ENCODE measurements around the gene NEK4.
"Not testable (repeated sequence)": the region's sequence is repeated elsewhere in the genome, so short reads cannot be mapped to it uniquely, and the experiment has no call there.

NEK4 gene

DNA sequence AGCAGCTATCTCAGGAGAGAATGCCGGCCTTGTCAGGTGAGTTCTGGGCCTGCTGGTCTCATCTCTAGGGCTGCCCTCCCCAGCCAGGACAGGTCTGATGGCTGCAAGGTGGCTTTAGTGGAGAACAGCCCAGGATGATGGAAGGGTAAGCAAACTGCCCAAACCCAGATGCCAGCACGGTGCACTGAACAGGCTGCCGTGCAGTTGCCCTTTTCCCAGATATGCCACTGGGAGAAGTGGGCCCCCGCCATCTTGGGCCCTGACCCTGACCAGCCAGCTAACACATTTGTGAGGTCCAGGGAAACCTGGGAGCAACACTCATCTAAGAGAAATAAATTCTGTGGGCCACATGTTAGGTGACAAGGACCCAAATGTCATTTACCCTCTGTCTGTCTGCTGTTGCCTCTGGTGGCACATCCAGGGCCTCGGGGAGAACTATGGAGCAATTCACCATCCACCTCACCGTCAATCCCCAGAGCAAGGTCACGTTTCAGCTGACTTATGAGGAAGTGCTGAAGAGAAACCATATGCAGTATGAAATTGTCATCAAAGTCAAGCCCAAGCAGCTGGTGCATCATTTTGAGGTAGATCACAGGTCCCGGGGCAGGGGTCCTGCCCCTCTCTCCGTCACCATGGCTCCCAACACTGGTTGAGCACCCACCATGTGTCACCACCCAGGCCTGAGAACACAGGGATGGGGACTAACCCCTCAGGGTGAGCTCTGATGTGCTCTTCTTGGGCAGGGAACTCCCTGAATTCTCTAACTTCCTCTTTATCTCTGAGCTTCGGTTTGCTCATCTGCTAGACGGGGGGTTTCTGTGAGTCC lies 8.5 kb upstream of the NEK4 start:
- DNase-seq (ENCODE audit: low read depth in 2 of 2) = no peak

DNA sequence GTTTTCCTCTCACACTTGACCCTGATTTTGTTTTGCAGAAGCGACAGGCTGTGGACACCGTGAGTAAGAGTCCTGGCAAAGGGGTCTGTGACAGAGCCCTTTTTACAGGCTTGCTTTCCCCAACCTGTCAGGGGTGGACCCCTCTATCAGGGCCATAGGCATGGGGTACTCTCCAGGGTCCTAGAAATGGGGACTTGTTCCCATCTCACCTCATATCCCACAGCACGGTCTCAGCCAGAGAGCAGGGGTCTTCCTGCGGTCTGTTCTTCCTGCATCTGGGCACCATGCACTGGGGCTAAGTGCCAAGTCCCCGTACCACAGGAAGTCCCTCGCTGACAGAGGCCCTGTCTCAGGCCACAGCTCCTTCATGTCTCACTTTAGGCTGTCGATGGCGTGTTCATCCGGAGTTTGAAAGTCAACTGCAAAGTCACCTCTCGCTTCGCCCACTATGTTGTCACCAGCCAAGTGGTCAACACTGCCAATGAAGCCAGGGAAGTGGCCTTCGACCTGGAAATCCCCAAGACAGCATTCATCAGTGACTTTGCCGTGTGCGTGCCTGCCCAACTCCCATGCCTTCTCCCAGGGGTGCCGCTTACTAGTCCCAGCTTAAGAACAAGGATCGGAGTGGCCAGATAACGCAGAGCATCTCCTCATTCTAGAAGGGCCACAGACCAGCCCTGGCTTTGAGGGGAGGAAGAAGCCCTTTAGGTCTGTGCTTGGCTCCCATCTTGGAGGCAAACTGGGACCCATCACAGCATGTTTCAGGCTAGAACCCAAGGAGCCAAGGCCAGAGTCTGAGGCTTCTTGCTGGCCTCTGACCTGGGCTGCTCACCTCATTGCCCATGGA lies 7.4 kb upstream of the NEK4 start:
- DNase-seq (ENCODE audit: low read depth in 2 of 2) = no peak

DNA sequence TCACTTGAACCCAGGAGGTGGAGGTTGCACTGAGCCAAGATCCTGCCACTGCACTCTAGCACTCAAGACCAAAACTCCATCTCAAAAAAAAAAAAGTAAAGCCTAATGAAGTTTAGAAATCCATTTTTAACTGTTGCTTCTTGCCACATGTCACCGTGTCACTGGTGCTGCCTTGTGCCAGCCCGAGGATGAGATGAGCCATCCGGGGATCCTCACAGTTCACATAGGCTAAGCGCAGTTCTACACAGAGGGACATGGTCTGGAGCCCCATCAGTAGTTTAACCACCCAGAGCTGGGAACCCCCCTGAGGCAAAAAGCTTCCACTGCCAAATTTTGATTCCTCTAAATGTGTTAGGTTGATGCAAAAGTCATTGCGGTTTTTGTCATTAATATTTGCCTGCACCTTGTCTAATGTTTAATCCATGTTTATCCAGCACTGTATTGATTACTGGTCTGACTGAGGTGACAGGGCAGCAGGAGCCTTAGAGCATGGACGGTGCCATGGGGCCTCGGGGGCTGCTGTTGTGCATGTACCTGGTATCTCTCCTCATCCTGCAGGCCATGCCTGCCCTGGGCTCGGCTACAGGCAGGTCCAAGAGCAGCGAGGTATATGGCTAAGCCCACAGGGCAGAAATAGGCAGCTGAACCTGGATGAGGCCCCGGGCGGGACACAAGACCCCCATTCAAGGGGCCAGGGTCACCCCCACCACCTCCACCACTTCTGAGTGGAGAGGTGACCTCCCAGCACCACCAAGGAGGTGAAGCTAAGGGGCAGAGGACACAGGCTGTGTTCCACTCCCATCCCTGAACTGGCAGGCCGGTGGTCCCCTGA lies 6.6 kb upstream of the NEK4 start, which contains the start of gene ITIH1:
Gene ITIH1 (plus strand): TSS at position 473 of the 832 bp plus-strand sequence. CDS start 17 bp downstream, at position 490.
- no peak for DNase-seq (ENCODE audit: low read depth in 2 of 2)

DNA sequence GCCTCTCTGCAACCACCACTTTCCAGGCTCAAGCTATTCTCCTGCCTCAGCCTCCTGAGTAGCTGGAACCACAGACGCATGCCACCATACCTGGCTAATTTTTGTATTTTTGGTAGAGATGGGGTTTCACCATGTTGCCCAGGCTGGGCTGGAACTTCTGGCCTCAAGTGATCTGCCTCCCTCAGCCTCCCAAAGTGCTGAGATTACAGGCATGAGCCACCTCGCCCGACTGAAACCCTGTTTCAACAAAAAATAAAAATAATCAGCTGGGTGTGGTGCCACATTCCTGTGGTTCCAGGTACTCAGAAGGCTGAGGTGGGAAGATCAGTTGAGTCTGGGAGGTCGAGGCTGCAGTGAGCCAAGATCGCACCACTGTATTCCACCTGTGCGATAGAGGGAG lies 5.7 kb upstream of the NEK4 start:
- not testable (repeated sequence) for DNase-seq (ENCODE audit: low read depth in 2 of 2)

DNA sequence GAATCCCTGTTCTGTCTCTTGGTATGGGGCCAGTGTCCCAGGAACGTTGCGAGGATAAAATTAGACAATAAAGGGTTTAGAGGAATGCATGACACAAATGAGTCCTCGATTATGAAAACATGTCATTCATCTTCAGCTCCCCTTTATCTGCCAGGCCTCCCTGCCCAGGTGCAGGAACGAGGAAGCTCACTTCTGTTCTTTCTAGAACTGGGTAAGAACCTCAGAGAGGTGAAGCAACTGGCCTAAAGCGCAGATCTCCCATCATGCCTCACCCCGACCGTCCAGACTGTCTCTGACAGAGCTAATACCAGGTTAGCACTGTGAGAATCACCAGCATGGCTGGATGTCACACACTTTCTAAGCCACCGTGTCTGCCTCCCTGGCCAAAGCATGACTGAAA lies 5.1 kb upstream of the NEK4 start:
- DNase-seq (ENCODE audit: low read depth in 2 of 2) = no peak

DNA sequence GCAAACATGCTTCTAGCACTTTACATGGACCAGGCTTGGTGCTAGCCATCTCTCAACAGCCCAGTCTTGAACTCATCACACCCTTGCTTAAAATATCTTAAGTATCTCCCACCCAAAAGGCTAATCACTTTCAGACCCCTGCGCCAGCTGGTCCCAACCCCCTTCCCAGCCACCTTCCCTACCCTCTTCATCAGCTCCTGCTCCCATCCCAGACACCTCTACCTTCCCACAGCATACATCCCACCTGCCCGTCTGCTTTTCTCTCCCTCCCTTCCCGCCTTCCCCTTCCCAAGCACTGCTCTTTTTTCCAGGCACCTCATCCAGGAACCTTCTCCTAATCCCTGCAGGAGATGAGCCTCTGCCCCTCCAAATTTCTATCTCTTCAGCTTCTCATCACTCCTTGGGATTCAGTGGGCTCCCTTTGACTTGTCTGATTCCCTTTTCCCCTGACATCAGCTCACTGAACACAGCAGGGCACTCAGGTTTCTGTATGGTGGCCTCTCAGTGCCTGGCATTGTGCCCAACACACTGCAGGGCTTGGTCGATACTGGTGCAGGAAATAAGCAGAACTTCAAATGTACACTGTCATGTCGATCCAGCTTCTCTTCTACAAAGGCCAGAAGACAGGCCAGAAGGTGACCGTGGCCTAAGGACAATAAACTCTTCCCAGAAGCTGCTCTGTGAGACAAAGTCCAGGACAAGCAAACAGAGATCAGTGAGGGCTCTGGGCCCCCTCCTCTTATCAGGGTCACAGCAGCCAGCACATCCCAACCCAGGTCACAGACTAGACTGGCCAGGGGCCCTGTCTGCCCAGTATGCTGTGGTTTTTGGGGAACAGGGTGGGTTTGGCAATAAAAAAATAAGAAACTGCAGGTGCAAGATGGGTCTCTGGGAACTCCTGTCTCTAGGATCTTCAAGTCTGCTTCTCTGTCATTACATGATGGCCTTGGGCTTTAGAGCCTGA lies 4.4 kb upstream of the NEK4 start:
- DNase-seq (ENCODE audit: low read depth in 2 of 2) = no peak

DNA sequence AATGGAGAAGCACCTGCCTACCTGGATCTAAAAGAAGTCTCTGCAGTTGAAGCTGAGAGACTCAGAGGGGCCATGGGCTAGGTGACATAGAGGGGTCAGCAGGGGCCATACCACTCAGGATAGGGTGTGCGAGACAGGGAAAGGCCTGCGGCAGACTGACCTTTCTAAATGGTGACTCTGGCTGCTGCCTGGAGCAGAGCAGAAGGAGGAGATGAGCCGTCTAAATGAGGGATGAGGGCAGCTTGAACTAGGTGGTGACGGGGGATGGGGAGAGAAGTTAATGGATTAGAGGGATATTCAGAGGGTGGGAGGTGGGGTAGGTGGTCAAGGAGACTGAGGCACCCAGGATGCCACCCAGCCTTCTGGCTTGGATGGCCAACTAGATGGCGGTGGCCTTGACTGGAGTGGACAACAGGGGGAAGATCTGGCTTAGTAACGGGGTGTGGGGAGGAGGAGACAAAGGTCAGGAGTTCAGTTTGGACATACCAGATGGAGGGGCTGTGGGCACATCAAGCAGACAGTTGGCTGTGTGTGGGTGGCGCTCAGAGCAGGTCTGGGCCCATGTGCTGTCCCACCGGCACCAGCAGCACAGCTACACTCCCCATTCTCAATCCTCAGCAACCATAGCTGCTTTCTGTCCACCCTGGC lies 3.5 kb upstream of the NEK4 start:
- no peak for DNase-seq (ENCODE audit: low read depth in 2 of 2)

DNA sequence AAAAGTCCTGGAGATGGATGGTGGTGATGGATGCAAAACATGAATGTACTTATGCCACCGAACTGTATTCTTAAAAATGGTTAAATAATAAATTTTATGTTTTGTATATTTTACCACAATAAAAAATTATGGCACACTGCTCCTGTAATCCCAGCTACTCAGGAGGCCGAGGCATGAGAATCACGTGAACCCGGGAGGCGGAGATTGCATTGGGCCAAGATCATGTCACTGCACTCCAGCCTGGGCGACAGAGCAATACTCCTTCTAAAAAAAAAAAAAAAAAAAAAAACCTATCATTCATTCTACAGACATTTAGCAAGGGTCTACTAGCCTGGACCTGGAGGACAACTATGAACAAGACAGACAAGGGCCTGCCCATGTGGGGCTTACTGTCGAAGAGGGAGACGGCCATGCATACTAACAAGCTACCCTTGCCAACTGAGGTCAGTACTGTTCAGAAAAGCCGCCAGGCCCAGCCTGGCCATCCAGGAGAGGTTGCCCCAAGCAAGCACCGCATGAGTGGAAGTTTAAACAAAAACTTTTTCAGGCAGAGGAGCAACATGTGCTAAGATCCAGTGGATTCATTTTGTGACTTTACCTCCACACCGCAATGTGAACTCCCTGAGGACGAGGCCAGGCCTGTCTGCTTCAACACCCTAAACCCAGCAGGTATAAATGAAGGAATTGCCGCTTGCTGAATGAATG lies 2.8 kb upstream of the NEK4 start:
- DNase-seq (ENCODE audit: low read depth in 2 of 2) = no peak

DNA sequence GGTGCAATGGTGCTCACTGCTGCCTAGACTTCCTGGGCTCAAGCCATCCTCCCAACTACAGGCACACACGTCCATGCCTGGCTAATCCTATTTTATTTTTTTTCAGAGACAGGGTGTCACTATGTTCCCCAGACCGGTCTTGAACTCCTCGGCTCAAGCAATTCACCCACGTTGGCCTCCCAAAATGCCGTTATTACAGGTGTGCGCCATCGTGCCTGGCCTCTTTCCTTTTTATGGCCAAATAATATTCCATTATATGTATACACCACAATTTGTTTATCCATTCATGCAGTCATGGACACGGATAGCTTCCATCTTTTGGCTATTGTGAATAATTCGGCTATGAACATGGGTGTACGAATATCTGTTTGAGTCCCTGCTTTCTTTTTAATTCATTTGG lies 962 bp upstream of the NEK4 start:
- DNase-seq (ENCODE audit: low read depth in 2 of 2) = no peak

DNA sequence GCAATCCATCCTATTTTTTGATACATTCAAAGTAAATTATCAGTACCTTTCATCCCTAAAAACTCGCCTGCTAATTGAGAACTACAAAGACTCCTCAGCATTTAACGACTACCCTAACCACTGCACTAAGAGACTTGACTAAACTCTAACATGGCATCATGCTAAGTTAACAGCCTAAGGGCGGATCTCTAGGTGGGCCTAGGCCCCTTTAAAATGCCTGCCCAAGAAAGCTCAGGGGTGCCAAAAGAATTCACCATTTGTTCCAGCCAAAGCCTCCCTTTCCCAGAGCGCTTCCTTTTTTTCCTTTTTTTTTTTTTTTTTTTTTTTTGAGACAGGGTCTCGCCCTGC lies 568 bp upstream of the NEK4 start:
- DNase-seq (ENCODE audit: low read depth in 2 of 2) = no peak

DNA sequence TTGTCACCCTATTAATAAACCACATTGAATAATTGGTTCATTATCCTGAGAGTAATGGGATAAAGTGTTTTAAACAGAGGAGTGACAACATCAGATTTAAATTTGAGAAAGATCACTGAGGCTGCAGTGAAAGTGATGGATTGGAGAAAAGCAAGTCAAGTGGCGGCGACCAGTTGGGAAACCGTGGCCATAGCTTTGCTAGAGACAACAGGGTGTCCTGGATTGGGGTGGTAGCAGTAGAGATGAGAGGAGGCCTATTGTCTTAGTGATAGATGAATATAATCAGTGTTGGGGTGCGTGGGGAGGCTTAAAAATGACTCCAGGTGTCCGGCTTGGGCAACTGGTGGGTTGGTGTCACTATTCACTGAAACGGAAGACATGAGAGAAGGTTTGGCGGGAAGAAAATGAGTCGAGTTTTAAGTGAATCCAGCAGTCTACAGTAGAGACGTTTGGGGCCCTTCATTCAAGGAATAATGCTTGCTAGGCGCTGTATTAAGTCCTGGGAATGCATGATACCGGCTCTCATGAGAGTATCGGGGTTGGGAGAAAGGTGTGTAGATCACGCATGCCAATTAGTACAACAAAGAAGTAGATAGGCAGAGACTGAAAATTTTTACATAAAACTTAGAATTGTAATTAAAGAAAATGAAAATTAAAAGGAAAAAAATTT lies 819 bp downstream of the NEK4 start:
- DNase-seq (ENCODE audit: low read depth in 2 of 2) = no peak

DNA sequence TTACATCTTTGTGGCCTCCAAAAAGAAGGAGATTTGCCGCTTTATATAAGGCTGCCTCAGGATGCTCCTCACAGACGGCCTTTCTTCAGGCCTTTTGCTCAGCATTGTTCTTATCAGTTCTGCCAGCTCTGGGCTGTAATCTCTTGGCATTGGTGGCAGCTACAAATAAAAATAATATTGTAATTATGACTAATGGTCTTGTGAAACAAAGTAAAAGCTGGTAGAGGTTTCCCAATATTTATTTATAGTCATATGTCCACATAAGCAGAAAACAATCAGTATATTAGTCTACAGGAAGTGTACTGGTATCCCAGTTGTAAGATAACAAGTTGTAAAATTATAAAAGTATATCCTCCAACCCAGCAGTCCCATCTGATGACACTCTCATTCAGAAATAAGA lies 7.3 kb downstream of the NEK4 start:
- no peak for DNase-seq (ENCODE audit: low read depth in 2 of 2)

DNA sequence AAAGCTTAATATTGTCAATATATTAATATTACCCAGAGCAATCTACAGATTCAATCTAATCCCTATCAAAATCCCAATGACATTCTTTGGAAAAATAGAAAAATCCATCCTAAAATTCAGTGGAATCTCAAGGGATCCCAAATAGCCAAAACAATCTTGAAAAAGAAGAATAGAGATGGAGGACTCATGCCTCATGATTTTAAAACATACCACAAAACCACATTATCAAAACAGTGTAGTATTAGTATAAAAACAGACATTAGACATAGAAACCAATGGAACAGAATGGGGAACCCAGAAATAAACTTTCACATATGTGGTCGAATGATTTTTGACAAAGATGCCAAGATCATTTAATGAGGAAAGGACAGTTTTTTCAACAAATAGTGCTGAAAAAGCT lies 14.6 kb downstream of the NEK4 start:
- DNase-seq (ENCODE audit: low read depth in 2 of 2) = no peak

DNA sequence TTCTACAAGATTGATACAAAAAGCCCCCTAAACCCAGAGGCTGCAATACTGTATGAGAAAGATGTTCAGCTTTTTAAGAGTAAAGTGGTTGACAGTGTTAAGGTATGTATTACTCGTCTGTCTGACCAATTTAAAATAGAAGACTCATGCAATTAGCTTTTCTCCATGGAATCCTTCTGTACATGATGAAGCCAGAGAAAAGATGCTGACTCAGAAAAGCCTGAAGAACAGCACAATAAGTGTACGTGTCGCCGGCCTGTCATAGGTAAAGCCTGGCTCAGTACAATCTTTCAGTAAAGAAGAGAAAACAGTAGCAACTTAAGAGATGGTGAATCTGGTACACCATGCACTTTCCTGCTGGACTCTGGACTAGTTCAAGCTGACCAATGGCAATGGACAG lies 16.4 kb downstream of the NEK4 start:
- no peak for DNase-seq (ENCODE audit: low read depth in 2 of 2)

DNA sequence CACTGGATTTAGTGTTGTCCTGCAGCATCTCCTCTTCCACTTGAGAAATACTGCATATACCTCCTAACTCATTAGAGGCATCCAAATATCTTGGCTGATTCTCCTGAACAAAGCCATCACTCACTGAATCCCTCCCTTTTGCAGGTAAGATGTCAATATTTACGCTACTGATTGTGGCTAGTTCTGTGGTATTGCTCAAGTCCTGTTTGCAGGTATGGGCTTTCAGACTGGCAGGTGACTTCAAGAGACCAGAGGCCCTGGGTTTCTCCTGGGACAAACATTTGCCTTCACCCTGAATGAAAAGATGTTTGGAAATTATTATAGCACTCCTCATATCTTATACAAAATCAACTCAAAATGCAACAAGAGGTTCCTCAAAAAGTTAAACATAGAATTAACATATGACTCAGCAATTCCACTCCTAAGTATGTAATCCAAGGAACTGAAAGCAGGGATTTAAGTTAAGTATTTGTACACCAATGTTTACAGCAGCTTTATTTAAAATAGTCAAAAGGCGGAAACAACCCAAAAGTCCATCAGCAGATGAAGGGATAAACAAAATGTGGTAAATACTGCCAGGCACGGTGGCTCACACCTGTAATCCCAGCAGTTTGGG lies 18.6 kb downstream of the NEK4 start:
- DNase-seq (ENCODE audit: low read depth in 2 of 2) = no peak

DNA sequence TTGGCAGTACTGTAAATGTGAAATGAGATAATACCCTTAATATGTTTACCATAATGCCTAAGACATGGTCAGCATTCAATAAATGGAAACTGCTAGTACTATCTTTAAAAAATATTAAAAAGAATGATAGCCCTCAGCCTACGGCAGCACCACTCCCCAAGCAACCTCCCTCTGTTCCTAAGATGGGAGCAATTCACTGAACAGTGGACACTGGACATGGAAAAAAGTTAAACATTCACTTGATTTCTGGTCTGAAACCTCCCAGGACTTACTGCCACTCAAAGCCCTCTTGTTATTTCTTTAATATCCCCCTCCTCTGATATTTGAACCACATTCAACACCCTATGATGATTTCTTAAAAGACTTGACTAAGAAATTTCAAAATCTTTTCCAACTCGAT lies 27.0 kb downstream of the NEK4 start:
- DNase-seq (ENCODE audit: low read depth in 2 of 2) = no peak

DNA sequence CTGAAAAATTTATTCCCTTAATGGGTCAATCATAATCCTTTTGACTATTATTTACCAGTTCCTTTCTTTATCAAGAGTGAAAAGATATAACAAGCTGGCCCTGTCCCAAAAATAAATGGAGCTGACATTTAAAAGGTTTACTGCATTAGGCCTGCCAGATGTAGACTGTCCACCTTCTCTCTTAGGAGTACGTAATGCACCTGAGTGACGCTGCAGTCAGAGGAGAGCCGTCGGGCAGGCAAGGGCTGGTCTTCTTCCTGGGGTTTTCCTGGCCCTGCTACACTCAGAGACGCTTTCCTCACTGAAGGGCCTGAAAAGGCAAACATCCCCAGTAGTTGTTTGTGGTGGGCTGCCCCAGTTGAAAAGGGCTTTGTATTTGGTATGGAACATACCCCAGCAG lies 27.6 kb downstream of the NEK4 start:
- DNase-seq (ENCODE audit: low read depth in 2 of 2) = no peak

DNA sequence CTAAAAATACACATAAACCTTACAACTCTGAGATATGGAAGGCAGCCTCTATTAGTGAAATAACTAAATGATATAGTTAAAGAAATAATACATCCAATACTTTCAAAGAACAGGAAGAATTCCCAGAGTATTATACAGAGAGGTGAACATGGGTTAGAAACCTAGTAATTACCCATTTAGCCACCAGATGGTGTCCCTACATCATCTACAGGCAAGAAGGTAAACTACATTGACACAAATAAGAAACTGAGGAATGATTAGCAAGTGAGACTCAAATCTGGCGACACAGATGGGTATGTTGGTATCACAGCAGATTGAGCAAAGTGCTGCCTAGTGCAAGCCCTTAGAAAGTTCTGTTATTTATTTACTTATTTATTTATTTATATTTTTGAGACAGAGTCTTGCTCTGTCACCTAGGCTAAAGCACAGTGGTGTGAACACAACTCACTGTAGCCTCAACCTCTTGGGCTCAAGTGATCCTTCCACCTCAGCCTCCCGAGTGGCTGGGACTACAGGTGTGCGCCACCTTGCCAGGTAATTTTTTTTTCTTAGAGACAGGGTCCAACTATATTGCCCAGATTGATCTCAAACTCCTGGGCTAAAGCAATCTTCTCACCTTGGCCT lies 28.2 kb downstream of the NEK4 start:
- DNase-seq (ENCODE audit: low read depth in 2 of 2) = no peak
